GM21447 (cell line): Measurements from ENCODE around the gene GMFB.
"Not testable (repeated sequence)": the region's sequence is repeated elsewhere in the genome, so short reads cannot be mapped to it uniquely, and the experiment has no call there.

Experiments
- ATAC-seq: cut with Tn5 transposase; IDR thresholded peaks from one replicate; pipeline ENCODE4 v1.9.1; 2021; ENCODE audit not compliant: unreplicated experiment

GMFB gene

GRCh38 chr14:54462048-54462447 is 26.7 kb downstream of the GMFB start:
- no peak for ATAC-seq

DNA sequence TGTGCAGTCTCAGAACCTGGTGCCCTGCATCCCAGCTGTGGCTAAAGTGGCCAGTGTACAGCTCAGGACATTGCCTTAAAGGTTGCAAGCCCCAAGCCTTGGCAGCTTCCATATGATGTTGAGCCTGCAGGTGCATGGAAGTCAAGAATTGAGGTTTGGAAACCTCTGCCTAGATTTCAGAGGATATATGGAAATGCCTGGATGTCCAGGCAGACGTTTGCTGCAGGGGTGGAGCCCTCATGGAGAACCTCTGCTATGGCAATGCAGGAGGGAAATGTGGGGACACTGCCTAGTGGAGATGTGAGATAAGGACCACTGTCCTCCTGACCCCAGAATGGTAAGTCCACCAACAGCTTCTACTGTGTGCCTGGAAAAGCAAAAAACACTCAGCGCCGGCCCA is 29.7 kb downstream of the GMFB start:
- no peak for ATAC-seq

DNA sequence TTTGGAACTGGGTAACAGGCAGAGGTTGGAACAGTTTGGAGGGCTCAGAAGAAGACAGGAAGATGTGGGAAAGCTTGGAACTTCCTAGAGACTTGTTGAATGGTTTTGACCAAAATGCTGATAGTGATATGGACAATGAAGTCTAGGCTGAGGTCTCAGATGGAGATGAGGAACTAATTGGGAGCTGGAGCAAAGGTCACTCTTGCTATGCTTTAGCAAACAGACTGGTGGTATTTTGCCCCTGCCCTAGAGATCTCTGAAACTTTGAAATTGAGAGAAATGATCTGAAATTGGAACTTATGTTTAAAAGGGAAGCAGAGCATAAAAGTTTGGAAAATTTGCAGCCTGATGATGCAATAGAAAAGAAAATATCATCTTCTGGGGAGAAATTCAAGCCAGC is 30.2 kb downstream of the GMFB start:
- ATAC-seq, result not testable (repeated sequence)

GRCh38 chr14:54457609-54457996 is 31.2 kb downstream of the GMFB start:
- ATAC-seq, result no peak

- not testable (repeated sequence) for ATAC-seq
These were observed 31.8 kb downstream of the GMFB start for GRCh38 chr14:54456820-54457608.

DNA sequence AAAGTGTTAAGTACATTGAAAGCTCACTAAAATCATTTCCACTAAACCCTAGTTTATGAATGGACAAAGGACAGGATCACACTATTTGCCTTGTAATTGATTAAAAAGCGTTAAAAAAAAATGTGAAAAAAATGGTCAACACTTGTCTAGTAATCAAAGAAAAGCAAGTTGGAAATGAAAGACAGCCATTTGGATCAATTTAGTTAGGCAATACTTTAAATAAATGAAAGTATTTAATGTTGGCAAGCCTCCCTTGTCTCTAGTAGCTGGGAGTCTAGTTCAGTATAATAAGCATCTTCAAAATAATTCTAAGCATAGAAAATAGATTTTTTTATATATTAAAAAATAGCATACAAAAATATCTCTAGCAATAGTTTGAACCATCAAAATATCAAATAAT is 33.4 kb downstream of the GMFB start:
- no peak for ATAC-seq

DNA sequence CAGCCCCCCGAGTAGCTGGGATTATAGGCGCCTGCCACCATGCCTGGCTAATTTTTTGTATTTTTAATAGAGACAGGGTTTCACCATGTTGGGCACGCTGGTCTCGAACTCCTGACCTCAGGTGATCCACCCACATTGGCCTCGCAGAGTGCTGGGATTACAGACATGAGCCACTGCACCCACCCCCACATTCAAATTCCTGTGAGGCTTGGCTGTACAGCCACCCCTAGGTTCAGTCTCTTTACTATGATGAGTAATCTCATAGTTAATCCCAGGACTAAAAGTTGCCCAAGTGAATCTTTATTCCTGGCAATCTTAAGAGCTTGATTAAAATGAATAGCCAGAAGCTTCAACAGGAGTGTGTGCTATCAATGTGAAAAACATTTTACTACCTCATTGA is 34.8 kb downstream of the GMFB start:
- not testable (repeated sequence) for ATAC-seq

- no peak for ATAC-seq
These were observed 35.5 kb downstream of the GMFB start for GRCh38 chr14:54453252-54453651.

DNA sequence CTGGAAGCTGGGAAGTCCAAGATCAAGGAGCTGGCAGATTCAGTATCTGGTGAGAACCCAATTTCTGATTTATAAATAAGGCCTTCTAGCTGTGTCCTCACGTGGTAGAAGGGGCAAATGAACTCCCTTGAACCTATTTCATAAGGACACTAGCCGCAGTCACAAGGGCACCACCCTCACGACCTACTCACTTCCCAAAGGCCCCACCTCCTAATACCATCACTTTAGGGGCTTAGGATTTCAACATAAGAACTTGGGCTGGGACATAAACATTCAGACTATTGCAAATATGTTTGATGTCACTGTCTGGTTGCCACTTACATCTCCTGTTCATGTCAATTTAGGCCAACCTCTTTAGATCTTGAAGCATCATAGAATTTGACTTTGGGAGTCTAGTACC is 36.8 kb downstream of the GMFB start:
- no peak for ATAC-seq

GRCh38 chr14:54451121-54451601 is 37.6 kb downstream of the GMFB start:
- no peak for ATAC-seq

- peak; percentile 86 for ATAC-seq
These were observed 38.2 kb downstream of the GMFB start for GRCh38 chr14:54450535-54450934.

DNA sequence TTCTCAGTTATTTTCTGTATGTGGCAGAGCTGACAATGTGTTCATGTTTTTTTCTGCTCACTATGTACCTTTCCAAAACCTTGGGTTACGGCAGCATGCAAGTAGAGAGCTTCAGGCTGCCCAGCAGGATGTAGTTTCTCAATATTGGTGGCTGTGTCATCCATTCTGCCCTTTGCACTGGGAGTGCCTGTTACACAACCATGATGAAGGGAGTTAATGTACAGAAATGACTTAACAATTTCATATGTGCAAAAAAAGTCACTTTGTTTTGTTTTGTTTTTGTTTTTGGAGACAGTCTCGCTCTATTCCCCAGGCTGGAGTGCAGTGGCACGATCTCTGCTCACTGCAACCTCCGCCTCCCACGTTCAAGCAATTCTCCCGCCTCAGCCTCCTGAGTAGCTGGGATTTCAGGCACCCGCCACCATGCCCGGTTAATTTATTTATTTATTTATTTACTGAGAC is 41.5 kb downstream of the GMFB start:
- ATAC-seq, result no peak

GRCh38 chr14:54446161-54446693 is 42.6 kb downstream of the GMFB start:
- no peak for ATAC-seq

DNA sequence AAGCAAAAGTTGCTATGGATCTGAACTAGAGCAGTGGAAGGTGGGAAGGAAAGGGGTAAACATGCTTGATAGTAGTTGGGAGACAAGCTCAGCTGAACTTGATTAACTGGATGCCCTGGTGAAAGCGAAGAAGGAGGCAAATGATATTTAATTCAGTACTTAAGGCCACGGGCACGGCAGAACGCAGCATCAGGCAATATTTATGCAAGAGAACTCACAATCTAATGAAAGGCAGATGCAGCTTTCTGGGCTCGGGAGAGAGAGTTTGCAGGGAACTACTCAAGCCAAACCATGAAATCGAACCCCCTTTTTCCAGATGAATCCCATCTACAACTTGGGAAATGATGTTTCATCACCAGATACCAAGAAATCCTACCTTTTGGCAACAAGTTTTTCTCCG is 44.1 kb downstream of the GMFB start:
- no peak for ATAC-seq

- ATAC-seq, result no peak
These were observed 44.8 kb downstream of the GMFB start for GRCh38 chr14:54443981-54444380.

- ATAC-seq, result not testable (repeated sequence)
These were observed 45.8 kb downstream of the GMFB start for GRCh38 chr14:54442961-54443360.

DNA sequence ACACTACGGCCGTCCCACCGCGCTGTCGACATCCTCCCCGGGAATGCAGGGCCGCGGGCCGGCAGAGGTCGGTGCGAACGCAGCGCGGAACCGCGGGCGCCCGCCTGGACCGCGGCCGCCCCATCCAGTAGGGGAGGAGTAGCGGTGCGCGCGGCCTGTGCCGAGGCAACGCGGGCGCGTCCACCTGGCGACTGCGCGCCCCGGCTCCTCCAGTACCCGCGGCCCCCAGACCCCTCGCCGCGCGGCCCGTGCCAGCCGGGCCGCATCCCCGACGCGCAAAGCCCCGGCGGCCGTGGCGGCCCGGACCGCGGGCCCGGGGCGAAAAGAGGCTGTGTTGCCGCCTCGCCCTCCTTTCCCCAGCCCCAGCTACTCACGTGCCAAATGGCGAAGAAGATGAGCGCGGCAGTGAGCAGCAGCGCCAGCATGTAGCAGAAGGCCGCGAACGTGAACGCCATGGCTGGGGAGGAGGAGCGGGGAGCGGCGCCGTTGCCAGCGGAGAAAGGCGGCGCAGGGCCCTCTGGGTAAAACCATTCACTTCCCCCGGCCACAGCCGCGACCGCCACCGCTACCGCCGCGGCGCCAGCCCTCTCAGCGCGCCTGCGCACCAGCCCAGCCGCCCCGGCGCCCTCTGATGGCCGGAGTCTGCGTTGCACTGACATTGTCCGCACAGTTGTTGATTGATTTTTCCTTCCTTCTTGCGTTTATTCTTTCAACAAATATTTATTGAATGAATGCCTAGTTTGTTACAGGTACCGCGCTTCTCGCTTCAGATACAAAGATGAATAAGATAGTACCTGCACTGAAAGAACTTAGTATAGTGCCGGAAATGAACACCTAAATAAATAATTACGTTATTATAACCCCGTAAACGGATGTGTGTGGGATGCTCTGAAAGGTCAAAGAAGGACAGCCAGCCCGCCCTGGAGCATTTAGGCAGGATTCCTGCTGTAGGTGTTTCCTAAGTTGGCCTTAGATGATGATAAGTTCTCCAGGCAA is 47.6 kb downstream of the GMFB start, which contains the start of gene CNIH1:
TSS of gene CNIH1 (minus strand) at position 502 of the 996 bp plus-strand sequence. CDS start at position 455, 47 bp downstream.
- ATAC-seq, result peak; percentile 93

- ATAC-seq, result no peak
These were observed 48.3 kb downstream of the GMFB start for GRCh38 chr14:54440476-54440872.

GRCh38 chr14:54440037-54440436 is 48.7 kb downstream of the GMFB start:
- no peak for ATAC-seq

DNA sequence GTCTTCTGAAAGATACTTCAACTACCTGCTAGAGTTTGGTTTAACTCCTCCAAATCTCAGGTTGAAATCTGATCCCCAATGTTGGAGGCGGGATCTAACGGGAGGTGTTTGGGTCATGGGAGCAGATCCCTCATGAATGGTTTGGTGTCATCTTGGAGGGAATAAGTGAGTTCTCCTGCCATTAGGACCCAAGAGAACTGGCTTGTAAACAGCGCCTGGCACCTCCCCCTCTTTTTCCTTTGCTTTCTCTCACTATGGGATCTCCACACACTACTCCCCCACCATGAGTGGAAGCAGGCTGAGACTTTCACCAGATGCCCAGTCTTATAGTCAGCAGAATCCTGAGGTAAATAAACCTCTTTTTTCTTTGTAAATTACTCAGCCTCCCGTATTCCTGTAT is 50.1 kb downstream of the GMFB start:
- no peak for ATAC-seq

DNA sequence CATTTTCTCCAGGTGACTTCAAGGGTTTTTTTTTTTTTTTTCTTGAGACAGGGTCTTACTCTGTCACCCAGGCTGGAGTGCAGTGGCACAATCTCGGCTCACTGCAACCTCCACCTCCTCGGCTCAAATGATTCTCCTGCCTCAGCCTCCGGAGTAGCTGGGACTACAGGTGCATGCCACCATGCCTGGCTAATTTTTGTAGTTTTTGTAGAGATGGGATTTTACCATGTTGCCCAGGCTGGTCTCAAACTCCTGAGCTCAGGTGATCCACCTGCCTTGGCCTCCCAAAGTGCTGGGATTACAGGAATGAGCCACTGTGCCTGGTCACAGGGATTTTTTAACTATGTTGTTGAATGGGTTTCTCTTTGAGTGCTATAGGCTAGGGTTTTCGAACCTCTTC is 50.8 kb downstream of the GMFB start:
- ATAC-seq, result not testable (repeated sequence)
